Measurements from ENCODE around the gene PSMB7.
"Not testable (repeated sequence)": the region's sequence is repeated elsewhere in the genome, so short reads cannot be mapped to it uniquely, and the experiment has no call there.

Gene PSMB7

GRCh38 chr9:124442826-124443225, 27.6 kb upstream of the PSMB7 start:
- no peak for DNase-seq

DNA sequence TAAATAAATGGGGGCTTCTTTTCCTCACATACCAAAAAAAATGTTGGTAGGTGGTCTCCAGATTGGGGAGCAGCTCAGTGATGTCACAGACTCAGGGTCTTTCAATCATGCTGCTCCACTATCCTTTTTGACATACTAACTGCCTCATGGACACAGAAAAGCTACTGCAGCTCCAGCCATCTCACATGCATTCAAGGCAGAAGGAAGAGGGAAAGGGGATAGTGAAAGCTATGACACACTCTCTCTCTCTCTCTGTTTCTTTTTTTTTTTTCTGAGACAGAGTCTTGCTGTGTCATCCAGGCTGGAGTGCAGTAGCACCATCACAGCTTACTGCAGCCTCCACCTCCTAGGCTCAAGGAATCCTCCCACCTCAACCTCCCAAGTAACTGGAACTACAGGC, 27.1 kb upstream of the PSMB7 start:
- no peak for DNase-seq

DNA sequence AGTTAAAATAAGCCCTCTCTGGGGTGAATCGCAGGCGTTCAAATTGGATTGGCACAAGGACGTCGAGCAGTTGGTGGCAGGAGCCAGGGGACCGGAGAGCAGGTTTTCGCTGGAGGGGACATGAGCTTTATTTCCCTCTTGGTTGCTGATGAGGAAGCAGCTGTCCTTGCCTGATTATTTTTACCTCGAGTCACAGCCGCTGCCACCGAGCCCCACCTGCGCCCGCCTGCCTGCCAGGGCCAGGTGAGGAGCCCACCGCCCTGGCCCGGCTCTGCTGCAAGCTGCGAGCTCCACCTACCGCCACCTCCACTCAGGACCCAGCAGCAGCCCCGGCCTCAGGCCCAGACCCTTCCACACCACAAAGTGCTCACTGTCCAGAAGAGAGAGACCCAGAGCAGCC, 26.0 kb upstream of the PSMB7 start:
- no peak for DNase-seq

GRCh38 chr9:124440786-124441185, 25.5 kb upstream of the PSMB7 start:
- no peak for DNase-seq

GRCh38 chr9:124439686-124440243, 24.5 kb upstream of the PSMB7 start:
- DNase-seq, result no peak

GRCh38 chr9:124439086-124439485, 23.8 kb upstream of the PSMB7 start:
- no peak for DNase-seq

DNA sequence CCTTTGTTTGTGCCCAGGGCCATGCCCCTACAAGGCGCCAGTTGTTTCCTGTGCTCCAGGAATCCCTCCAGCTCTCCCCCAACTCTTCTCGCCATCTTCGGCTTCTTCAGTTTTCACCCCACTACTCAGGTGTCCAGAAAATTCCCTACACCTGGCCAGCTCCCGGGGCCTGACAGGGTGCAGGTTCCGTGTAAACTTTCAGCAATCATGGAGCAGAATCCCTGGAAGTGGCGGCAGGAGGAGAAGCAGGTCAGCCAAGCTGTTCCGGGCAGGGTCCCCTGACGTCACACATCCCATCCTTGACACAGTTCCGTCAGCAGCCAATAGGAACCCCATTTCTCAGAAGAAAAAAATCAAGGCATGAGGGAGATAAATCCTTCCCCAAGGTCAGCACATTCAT, 22.8 kb upstream of the PSMB7 start:
- no peak for DNase-seq

GRCh38 chr9:124437086-124437485, 21.8 kb upstream of the PSMB7 start:
- no peak for DNase-seq

- no peak for DNase-seq
Measured at GRCh38 chr9:124436320-124436719, 21.1 kb upstream of the PSMB7 start.

- no peak for DNase-seq
Measured at GRCh38 chr9:124429530-124429867, 14.3 kb upstream of the PSMB7 start.

DNA sequence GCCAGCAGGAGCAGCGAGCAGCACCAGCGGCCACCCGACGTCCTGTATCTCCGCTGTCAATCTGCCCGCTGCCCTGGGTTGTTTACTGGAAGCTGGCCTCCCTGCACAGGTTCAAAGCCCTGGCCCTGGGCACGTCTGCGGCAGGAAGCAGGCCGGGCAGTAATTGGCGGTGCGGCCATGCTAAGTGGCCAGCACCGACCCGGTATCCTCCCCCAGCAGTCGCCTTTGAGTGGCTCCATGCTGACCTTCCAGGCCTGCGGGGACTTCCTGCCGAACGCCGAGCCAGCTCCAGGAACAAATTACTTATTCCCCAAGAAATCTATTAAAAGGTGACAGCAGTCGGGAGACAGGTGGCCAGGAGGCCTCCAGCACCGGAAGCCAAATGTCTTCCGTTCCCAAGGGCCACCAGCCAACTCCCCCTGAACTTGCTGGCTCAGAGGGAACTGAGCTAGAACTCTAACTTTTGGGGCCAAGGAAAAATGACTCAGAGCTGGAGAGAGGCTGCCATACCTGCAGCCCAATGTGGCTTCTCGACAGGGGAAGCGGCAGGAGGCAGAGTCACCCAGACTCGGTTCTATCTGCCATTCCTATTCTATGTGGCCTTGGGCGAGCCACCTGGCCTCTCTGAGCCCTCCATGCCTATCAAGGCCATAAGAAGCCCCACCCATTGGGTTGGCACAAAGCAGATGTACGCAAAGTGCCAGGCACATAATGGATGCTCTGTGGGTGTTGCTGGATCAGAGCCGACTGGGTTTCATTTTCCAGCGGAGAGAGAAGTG, 13.7 kb upstream of the PSMB7 start:
- DNase-seq, result peak; percentile 25

DNA sequence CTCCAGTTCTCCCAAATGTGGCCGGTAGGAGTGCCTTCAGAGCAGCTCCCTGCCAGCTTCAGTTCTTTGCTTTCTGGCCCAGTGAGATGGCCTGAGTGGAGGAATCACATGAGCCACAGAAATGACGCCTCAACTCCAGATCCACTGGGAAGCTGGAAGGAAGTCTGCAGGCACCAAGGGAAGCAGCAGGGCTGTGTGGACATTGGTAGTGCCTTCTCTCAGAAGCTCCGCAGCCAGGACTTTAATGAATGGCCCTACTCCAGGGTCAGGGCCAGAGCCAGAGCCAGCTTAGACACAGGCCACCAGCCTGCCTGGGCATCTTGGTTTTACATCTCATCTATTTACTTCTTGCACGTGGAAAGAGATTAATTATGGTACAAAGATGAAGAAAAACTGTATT, 12.0 kb upstream of the PSMB7 start:
- DNase-seq, result no peak

- DNase-seq, result no peak
Measured at GRCh38 chr9:124426361-124426760, 11.1 kb upstream of the PSMB7 start.

DNA sequence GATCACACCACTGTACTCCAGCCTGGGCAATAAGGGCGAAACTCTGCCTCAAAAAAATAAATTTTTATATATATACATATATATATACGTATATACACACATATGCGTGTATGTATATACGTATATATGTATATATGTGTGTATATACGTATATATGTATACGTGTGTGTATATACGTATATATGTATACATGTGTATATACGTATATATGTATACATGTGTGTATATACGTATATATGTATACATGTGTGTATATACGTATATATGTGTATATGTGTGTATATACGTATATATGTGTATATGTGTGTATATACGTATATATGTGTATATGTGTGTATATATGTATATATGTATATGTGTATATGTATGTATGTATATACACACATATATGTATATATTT, 10.5 kb upstream of the PSMB7 start:
- DNase-seq, result not testable (repeated sequence)

DNA sequence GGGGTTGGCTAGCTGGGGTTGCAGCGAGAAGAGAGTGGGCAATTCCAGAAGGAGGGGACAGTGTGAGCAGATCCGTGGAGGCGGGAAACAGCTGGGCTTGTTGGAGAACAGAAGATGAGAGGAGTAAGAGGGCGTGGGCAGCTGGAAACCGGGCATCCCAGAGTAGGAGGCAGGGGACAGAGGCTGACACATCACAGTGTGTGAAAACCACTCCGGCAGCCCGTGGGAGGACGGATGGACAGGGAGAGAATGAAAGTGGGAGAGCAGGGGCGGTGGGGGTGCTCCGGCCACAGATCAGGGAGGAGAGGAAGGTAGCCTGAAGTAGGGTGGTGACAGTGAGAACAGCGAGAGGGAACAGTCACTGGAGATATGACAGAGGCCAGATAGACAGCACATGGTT, 8.3 kb upstream of the PSMB7 start:
- DNase-seq, result no peak

DNA sequence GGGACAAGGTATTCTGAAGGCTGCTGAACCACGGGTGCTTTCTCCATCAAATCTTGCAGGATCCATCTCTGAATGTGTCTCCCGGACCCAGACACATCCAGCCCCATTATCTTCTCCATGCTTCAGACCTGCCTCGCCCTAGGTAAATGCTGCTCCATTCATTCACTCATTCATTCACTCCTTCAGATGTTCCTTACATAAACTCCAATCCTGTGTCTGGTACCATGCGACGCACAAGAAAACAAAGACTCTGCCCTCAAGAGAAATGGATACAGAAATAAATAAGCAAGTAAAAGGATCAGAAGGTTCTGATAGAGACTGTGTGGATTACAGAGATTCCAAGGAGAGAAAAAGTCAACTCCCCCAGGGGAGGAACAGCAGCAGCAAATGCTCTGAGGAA, 7.9 kb upstream of the PSMB7 start:
- no peak for DNase-seq

DNA sequence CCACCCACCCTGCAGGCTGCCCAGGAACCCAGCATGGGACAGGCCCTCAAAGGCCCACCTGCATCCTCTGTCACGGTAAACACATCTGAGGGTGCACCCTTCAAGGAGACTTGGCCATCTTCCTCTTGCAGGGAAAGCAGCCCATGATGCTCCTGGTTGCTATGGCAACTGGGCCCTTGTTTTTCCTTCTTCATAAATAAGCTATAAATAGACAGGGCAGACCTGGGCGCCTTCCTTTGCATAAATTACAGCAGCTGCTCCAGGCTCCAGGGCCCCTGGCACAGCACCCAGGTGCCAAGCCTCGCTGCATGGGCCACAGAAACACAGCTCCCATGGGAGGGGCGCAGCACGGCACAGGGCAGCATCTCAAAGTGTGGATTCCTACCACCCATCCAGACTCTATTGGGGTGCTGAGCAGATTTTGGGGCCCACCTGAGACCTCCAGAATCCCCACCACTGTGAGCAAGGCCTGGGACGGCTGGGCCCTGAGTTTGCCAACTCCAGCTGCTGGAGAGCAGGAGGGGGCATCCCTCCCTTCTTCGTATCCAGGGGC, 5.8 kb upstream of the PSMB7 start:
- peak; percentile 97 for DNase-seq

- DNase-seq, result no peak
Measured at GRCh38 chr9:124419832-124420489, 4.7 kb upstream of the PSMB7 start.

DNA sequence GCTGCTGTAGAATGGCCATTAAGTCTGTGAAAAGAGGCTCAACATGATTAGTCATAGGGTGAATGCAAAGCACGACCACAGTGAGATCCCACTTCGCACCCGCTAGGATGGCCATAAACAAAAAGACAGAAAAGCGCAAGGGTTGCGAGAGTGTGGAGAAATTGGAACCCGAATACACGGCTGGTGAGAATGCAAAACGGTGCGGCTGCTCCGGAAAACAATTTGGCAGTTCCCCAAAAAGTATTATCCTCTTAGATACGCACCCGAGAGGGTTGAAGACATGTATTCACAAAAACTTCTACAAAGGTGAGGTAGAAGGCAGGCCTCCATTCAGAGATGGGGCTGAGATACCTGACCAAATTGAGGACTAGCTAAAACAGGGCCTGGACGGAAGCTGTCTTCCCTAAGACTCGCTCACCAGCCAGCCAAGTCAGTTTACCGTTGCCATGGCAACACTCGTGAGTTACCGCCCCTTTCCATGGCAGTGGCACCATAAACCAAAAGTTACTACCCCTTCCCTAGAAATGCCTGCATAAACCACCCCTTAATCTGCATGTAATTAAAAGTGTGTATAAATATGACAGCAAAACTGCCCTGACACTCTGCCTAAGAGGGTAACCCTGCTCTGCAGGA, 726 bp upstream of the PSMB7 start:
- no peak for DNase-seq

DNA sequence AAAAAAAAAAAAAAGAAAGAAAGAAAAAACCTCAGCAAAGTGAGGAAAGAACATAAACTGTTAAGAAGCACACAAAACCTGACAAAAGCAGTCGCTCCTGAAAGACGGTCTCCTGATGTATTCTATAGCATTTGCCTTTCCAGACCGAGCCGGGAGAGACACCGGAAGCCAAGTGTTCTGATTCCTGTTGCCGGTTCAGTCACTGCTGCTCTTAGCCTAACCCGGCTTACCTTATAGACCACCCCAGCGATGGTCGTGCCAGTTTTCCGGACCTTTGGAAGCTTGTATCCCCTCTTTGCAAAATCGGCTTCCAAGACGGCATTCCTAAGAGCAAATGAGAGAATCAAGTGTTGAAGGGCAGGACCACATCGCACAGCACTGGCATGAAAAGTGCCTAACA, 630 bp downstream of the PSMB7 start:
- DNase-seq, result no peak

DNA sequence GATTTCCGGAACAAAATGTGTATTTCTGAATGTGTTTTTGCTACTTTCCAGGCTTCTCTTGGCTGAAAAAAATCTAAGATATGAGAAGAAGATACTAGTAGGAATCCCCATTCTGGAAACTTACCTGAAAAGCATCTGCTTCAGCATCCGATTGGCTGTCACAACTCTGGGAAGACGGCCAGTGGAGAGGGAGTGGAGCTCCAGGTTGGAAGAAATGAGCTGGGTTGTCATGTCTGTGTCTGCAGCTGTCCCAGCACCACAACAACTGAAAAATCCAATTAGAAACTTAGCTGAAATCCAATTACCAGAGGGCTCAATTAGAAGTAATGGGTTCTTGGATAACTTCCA, 3.0 kb downstream of the PSMB7 start:
- no peak for DNase-seq

DNA sequence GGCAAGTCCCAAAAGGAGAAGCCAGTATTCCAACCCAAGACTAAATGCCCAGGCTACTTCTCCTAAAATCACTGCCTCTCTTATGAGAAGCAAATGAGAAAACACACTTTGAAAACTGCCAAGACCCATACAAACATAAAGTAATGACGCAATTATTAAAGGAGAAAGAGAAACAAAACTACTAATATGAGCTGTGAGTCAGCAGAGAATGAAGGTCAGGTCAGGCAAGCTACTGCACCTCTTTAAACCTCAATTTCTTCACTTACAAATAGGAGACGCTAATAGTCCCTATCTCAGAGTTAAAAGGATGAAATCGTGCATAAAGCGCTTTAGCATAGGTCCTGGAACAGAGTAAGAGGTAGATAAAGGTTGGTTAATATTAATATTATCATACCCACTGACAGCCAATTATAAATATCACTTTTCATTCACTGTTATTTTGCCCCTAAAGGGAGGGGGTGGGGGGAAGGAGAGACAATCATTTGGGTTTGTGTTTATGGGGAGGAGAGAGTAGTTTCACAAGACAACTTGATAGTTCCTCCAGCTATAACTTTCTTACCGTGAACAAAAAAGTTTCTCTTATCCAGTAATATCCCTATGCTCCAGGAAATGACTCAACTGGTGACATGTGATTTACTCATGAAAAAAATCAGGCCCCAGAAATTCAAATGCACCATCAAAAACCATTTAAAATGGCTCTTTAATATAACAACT, 3.6 kb downstream of the PSMB7 start:
- no peak for DNase-seq

DNA sequence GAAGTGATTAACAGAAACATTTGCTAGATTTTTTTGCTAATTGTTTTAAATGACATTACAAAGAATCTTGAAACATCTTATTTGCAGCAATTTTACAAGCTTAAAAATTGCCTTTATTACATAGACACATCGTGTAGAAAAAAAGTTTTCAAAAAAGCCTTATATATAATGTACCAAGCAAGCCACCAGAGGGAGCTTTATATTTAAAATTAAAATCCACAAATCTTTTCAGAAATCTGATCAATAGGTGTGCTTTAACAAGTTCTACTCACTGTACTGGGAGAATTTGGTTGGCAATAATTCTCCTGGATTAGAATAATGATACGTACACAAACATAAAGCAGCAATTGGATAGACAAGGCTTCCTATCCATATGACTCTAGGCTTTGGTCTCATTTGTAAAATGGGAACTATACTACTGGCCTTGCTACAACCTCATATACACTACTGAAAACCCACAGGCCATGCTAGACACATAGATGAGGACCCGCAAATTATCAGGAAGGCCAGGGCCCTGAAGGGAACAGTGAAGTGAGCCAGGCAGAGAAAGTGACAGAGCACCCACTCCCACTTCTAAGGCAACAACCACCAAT, 4.8 kb downstream of the PSMB7 start:
- DNase-seq, result no peak
